ENCODE results near the gene PDZRN3.
"Not testable (repeated sequence)": the region's sequence is repeated elsewhere in the genome, so short reads cannot be mapped to it uniquely, and the experiment has no call there.

The PDZRN3 gene

DNA sequence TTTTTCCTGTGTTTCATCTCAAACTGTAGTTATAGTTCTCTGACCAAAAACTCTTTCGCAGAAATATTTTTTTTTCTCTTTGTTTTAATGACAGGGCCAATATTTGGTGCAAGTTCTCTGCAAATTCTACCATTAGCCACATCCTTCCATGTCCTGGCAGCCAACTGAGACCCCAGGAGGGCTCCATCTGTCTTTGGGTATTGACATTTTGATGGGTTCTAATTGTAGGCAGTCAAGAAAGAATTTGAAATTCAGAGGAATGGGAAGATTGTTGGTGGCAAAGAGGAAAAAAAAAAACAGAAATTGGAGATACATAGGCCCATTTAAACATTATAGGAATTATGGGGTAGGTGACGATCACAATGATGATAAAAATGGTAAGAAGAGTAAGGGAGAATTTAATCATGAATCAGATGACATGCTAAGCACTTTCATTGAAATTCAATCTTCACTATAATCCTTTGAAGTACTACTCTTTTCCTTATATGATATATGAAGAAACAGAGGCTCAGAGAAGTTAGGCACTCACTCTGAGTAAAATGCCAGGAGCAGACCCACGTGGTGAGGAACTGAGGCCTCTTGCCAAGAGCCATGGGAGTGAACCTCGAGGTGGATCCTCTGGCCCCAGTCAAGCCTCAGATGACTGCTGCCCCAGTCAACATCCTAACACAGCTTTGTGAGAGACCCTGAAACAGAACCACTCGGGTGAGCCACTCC lies 151.4 kb downstream of the PDZRN3 start:
- no peak overlapping the region for H3K4me3 ChIP-seq (replicated peaks; ENCODE audit: low read depth, low read length)
- no peak for DNase-seq (ENCODE audit: extremely low read depth, low read depth)
- TF ChIP-seq, protein P1, sequence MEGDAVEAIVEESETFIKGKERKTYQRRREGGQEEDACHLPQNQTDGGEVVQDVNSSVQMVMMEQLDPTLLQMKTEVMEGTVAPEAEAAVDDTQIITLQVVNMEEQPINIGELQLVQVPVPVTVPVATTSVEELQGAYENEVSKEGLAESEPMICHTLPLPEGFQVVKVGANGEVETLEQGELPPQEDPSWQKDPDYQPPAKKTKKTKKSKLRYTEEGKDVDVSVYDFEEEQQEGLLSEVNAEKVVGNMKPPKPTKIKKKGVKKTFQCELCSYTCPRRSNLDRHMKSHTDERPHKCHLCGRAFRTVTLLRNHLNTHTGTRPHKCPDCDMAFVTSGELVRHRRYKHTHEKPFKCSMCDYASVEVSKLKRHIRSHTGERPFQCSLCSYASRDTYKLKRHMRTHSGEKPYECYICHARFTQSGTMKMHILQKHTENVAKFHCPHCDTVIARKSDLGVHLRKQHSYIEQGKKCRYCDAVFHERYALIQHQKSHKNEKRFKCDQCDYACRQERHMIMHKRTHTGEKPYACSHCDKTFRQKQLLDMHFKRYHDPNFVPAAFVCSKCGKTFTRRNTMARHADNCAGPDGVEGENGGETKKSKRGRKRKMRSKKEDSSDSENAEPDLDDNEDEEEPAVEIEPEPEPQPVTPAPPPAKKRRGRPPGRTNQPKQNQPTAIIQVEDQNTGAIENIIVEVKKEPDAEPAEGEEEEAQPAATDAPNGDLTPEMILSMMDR (IDR thresholded peaks at IDR 0.05; ENCODE audit: low read depth, low read length, missing control alignments): no peak

DNA sequence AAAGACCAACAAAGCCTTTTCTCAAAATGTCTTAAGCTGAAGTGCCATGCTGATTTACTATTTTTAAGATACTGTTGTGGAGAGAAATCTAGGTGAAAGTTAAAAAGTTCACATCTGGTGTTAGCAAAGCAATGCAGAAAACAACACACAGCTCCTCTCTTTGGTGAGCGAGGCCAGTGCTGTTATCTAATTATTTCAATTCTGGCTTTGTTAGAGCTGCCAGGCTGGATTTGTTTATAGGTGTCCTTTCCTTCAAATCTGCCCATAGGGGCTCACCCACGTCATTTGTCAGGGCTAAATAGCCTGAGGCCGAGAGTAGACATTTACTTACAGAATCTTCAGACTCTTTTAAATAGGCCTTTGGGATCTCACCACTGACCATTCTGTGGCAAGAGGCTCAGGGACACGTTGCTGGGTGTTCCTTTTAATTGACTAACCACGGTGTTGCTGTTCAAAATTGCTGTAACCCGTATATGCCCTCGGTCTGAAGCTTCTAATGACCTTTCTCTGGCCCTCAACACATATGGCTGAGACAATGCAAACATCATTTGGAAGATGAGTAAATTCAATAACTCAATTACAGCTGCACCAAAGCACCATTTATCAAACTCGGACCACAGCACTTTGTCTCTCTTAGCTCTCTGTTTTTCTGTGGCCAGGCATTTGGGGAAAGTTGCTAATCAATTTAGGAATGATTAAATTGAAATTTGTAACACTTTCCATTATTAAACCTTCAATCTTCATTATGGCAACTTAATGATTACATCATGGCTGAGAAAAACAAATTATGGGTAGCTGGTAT lies 152.6 kb downstream of the PDZRN3 start:
- no peak for DNase-seq (ENCODE audit: extremely low read depth, low read depth)
- TF ChIP-seq, protein P1 (IDR thresholded peaks at IDR 0.05; ENCODE audit: low read depth, low read length, missing control alignments): no peak
- H3K4me3 ChIP-seq (replicated peaks; ENCODE audit: low read depth, low read length): no peak overlapping the region

DNA sequence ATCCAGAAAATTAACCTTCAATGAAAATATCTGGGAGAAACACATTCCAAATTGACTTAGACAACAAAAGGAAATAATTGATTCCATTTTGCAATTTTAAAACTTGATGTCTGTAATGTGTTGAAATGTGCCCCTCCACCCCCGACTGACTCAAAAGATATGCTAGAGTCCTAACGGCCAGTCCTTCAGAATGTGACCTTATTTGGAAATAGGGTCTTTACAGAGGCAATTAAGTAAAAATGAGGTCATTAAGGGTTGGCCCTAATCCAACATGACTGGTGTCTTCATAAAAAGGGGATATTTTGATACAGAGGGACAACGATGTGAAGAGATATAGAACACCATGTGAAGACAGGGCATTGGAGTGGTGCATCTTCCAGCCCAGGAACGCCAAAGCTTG lies 153.9 kb downstream of the PDZRN3 start:
- H3K4me3 ChIP-seq (replicated peaks; ENCODE audit: low read depth, low read length): no peak overlapping the region
- no peak for DNase-seq (ENCODE audit: extremely low read depth, low read depth)
- TF ChIP-seq, protein P1 (IDR thresholded peaks at IDR 0.05; ENCODE audit: low read depth, low read length, missing control alignments): no peak

DNA sequence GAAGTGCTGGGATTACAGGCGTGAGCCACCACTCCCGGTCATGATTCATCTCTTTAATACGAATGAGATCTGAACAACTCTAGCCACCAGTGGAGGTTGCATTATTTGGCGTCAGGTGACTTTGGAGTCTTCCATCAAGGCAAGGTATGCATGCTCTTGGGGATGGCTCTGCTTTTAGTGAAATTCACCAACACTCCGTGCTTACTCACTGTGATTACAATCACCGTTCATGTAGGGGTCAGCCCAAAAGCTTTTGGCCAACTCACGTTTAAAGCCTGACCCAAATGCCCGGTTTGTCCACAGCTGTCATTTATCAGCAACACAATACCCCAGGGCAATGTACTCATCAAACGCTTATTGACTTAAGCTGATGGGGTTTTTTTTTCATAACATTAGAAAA lies 155.4 kb downstream of the PDZRN3 start:
- DNase-seq (ENCODE audit: extremely low read depth, low read depth): no peak
- TF ChIP-seq, protein P1 (IDR thresholded peaks at IDR 0.05; ENCODE audit: low read depth, low read length, missing control alignments): no peak

DNA sequence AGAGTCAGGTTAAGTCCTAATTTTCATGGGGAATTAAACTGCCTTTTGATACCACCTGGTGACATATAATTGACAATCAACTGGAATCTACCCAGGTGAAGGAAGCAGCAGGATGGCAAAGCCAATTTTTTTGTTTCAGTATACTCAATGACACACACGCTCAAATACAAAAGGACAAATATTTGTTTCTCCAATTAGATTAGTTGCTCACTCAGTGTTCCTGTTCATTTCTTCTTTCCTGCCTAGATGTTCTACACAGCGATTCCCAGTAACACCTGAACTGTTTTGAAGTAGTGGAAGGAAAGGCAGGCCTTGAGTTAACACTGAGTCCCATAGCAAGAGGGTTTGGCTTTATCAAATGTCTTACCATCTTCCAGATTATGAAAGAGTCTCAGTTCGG lies 157.5 kb downstream of the PDZRN3 start:
- H3K4me3 ChIP-seq (replicated peaks; ENCODE audit: low read depth, low read length): no peak overlapping the region
- no peak for DNase-seq (ENCODE audit: extremely low read depth, low read depth)
- TF ChIP-seq, protein P1 (IDR thresholded peaks at IDR 0.05; ENCODE audit: low read depth, low read length, missing control alignments): no peak

More for the DNA sequence above, 155.4 kb downstream of the PDZRN3 start:
- no peak overlapping the region for H3K4me3 ChIP-seq (replicated peaks; ENCODE audit: low read depth, low read length)

DNA sequence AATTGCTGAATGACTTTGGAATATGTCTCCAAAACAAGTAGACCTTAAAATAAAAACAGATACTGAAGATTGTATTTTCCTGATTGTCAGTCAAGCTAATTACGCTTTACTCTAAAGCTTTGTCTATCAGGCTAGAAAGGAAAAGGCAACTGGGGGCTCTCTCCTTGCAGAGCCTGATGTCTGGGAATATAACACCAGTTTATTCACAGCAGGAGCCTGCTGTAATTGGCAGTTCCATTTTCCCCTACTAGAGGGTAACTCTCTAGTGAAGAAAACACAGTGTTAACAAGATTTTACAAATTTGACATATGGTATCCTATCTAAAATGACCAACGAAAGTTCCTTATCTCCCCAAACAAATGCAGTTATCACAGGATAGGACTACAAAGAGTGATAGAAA lies 158.8 kb downstream of the PDZRN3 start:
- TF ChIP-seq, protein P1 (IDR thresholded peaks at IDR 0.05; ENCODE audit: low read depth, low read length, missing control alignments): no peak
- no peak for DNase-seq (ENCODE audit: extremely low read depth, low read depth)
- H3K4me3 ChIP-seq (replicated peaks; ENCODE audit: low read depth, low read length): no peak overlapping the region

DNA sequence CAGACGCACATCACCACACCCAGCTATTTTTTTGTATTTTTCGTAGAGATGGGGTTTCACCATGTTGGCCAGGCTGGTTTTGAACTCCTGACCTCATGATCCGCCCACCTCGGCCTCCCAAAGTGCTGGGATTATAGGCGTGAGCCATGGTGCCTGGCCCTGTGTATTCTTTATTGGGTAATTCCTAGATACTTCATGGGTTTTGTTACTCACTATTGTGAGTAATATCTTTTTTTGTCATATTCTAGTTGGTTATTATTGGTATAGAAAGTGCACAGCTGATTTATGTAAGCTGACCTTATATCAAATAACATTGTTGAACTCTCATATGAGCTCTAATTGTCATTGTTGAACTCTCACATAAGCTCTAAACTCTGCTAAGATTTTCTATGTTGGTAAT lies 160.6 kb downstream of the PDZRN3 start:
- not testable (repeated sequence) for H3K4me3 ChIP-seq (replicated peaks; ENCODE audit: low read depth, low read length); DNase-seq (ENCODE audit: extremely low read depth, low read depth)

Data from HFF-Myc (cell line).